Lower leg skin (tissue), 4 donors: ENCODE measurements around the gene CPSF7. TPM values are rescaled to one million over a fixed set of nuclear protein-coding genes. Genes with fewer than 3 reads are reported as not detected.

Source experiments
- DNase-seq, 2 donors: peaks; one replicate each; pipeline ENCODE4 v3.0.0-alpha.2; 2019; ENCODE audit warnings: low spot score in 2 of 2
- H3K4me3 ChIP-seq: fragments of 200-600 bp; sonication (generic); 2 replicates; pipeline ENCODE4 v1.5.1; 2017; ENCODE audit warnings: mild to moderate bottlenecking, low read depth; ENCODE audit not compliant: poor library complexity, severe bottlenecking
- POLR2A ChIP-seq, 2 donors: fragments of 450-650 bp; IDR thresholded peaks; one replicate each; pipeline ENCODE4 v1.6.1; 2016 to 2017; ENCODE audit warnings: antibody characterized with exemption in 2 of 2, mild to moderate bottlenecking in 1 of 2, moderate library complexity in 1 of 2
- WGBS, 2 donors: methylation state at CpG; one replicate each; pipeline ENCODE4 v1.1.5; 2018; 5-methylcytosine and 5-hydroxymethylcytosine counted together
- intact Hi-C: fragments of 100-400 bp; cut with DNase I; formaldehyde crosslinking; loops from one replicate; pipeline ENCODE4 v1.15.0; 2023; ENCODE audit warnings: low total_unique reads
- total RNA-seq, 4 donors: library from RNA; depleted of rRNA; stranded (reverse); fragments of >200 nt; gene quantifications; one replicate each; pipeline ENCODE4 v1.1.0, GENCODE V29; 2016
- TF ChIP-seq, protein P1 (sequence below), 3 donors: fragments of 450-650 bp; IDR thresholded peaks; one replicate each; pipeline ENCODE4 v1.5.1; 2016; ENCODE audit warnings: antibody characterized with exemption in 3 of 3, mild to moderate bottlenecking in 3 of 3, moderate library complexity in 2 of 3

CPSF7 gene, protein sequence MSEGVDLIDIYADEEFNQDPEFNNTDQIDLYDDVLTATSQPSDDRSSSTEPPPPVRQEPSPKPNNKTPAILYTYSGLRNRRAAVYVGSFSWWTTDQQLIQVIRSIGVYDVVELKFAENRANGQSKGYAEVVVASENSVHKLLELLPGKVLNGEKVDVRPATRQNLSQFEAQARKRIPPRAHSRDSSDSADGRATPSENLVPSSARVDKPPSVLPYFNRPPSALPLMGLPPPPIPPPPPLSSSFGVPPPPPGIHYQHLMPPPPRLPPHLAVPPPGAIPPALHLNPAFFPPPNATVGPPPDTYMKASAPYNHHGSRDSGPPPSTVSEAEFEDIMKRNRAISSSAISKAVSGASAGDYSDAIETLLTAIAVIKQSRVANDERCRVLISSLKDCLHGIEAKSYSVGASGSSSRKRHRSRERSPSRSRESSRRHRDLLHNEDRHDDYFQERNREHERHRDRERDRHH
- total RNA-seq = 10 to 100 TPM; 47.1 to 58.2 (median 48.9) TPM

DNA sequence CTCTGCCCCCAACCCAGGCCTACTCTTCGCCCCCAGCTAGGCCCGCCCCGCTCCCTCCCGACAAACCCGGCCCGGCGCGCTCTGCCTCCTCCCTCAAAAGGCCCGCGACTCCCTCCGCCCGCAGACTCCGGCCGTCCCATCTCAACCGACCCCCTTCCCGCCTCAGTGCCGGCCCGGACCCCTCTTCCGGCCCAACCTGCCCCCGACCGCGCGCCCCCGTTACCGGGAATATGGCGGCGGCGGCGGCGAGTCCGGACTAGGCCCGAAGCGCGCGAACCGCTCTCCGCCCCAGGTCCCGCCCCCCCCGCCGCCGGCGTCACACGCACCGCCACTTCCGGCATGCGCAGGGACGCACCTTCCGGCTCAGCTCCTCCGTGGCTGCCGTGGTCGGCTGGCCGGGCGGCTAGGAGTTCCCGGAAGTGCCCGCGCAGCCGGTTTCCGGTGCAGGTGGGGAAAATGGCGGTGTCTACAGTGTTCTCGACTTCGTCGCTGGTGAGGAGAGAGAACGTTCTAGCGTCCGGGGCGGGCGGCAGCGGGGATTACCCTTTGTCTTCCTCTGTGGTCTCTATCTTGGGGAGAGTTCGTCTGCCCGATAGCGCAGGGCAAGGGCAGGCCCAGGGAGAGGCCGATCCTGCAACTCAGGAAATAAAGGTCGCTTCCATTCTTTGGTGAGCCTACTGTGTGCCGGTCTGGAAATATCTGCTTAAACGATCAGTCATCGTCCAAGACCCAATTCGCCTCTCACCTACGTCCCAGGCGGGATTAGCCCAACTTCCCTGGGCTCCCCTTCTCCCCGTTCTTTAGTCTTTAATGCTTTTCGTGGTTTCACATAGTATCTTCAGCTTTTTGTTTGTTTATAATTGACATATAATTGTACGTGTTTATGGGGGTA, at the start of gene CPSF7, which contains the start of gene SDHAF2:
Gene CPSF7, minus strand, starts transcription at position 285 of the 892 bp plus-strand sequence. CDS start 740 bp downstream, outside the sequence.
Gene SDHAF2, plus strand, starts transcription at position 434 of the 892 bp plus-strand sequence. Its CDS starts 23 bp downstream, at position 457.
- 0 to 1% methylated on average over 51 to 80 of the region's 82 CpGs for WGBS, 2 donors
- peak in 1 of 2 donors; percentile 4 for TF ChIP-seq POLR2A (IDR thresholded peaks at IDR 0.05)
- TF ChIP-seq, protein P1, sequence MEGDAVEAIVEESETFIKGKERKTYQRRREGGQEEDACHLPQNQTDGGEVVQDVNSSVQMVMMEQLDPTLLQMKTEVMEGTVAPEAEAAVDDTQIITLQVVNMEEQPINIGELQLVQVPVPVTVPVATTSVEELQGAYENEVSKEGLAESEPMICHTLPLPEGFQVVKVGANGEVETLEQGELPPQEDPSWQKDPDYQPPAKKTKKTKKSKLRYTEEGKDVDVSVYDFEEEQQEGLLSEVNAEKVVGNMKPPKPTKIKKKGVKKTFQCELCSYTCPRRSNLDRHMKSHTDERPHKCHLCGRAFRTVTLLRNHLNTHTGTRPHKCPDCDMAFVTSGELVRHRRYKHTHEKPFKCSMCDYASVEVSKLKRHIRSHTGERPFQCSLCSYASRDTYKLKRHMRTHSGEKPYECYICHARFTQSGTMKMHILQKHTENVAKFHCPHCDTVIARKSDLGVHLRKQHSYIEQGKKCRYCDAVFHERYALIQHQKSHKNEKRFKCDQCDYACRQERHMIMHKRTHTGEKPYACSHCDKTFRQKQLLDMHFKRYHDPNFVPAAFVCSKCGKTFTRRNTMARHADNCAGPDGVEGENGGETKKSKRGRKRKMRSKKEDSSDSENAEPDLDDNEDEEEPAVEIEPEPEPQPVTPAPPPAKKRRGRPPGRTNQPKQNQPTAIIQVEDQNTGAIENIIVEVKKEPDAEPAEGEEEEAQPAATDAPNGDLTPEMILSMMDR (IDR thresholded peaks at IDR 0.05) = peak in 1 of 3 donors; percentile 8
- intact Hi-C loops = no loop called here
- peak; percentile 95 to 99 for DNase-seq
- peak within 1 kb of the TSS; percentile 74 for H3K4me3 ChIP-seq

DNA sequence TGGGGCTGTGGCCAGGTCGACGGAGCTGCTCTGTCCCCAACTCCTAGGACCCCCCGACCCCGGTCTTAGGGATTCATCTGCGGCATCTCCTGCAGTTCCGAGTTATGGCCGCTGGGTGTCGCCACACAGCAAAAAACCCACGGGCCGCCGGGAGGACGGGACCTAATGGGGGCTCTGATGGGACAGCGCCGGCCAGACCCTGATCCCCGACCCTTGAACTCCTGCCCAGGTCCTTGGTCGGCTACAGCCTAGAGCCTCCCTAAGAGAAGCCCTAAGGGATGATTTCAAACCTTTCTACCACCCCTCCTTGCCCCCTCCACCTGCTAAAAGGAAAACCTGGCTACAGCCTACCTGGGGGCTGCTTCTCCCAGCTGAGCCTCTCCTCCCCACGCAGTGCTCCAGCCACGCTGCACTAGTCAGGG, 48.0 kb upstream of the CPSF7 start:
- TF ChIP-seq POLR2A (IDR thresholded peaks at IDR 0.05) = no peak
- TF ChIP-seq, protein P1 (IDR thresholded peaks at IDR 0.05) = peak in 1 of 3 donors; percentile 53
- intact Hi-C loops = loop anchor here (10.0 kb wide), 1 partner anchor 157 kb away; no protein-coding TSS in a partner anchor
- DNase-seq = peak in 1 of 2 donors; percentile 91
- no peak overlapping the region for H3K4me3 ChIP-seq
- 3 to 4% methylated on average over 12 to 18 of the region's 18 CpGs for WGBS, 2 donors

DNA sequence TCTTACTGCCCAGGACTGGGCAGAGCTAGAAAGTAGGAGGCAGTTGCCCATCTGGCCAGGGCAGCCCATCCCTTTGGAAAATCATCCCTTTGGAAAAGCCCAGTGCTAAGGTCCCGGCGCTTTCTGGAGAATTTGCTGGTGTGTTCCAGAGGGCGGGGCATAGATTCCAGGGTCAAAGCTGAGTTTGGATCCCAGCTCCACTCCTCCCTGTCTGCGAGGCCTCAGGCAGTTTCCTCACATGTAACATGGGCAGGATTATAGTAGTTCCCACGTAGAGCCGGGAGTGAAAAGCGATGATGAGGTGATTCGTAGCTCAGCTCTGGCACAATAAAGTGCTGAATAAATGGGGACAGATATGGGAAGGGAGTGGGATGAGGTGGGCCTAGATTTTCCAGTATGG, 47.4 kb upstream of the CPSF7 start:
- intact Hi-C loops = loop anchor here (10.0 kb wide), 1 partner anchor 158 kb away; no protein-coding TSS in a partner anchor
- WGBS, 2 donors = 17 to 26% methylated on average over 8 of the region's 8 CpGs
- DNase-seq = peak in 1 of 2 donors; percentile 35
- TF ChIP-seq, protein P1 (IDR thresholded peaks at IDR 0.05) = no peak
- no peak for TF ChIP-seq POLR2A (IDR thresholded peaks at IDR 0.05)
- no peak overlapping the region for H3K4me3 ChIP-seq

DNA sequence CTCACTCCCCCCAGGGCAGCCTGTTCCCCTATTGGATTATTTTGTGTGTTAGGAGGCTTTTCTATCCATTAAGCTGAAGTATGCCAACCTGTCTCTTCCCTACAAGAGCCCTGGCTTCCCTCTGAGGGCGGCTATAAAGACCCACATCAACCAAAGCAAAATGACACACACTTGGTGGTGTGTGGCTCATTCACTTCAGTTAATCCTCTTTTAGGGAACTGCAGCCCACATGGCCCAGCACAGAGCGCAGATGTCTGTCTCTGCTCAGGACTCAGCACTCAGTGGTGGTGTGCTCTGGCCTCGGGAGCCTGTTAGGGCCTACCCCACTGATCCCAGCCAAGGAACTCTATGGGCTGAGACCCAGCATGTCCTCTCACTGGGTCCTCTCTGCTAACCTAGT, 46.6 kb upstream of the CPSF7 start:
- 84 to 90% methylated on average over 3 of the region's 3 CpGs for WGBS, 2 donors
- DNase-seq = no peak
- TF ChIP-seq, protein P1 (IDR thresholded peaks at IDR 0.05) = no peak
- no peak for TF ChIP-seq POLR2A (IDR thresholded peaks at IDR 0.05)
- no peak overlapping the region for H3K4me3 ChIP-seq
- intact Hi-C loops = loop anchor here (10.0 kb wide), 1 partner anchor 158 kb away; no protein-coding TSS in a partner anchor

DNA sequence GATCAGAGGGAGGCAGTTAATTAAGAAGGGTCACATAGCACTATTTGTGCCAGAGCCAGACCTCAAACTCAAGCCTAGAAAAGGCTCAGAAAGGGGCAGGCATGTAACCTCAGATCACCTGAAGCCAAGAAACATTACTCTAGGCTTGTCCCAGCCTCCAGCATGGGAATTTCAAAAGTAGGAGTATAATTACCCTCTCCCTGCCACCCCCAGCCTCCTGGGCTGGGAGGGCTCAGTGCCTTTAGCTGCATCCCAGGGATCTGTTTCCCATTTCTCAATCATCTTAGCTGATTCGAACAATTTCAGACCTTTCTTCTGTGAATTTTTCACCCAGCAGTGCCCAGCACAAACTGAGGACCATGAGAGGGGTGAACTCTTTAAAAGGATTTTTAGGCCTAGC, 45.7 kb upstream of the CPSF7 start:
- TF ChIP-seq, protein P1 (IDR thresholded peaks at IDR 0.05) = no peak
- no peak for TF ChIP-seq POLR2A (IDR thresholded peaks at IDR 0.05)
- DNase-seq = no peak
- 80 to 90% methylated on average over 1 of the region's 1 CpG for WGBS, 2 donors
- intact Hi-C loops = loop anchor here (10.0 kb wide), 1 partner anchor 159 kb away; no protein-coding TSS in a partner anchor
- no peak overlapping the region for H3K4me3 ChIP-seq
